Keratinocyte (primary cell): ENCODE measurements around the gene CHST14. TPM values are rescaled to one million over a fixed set of nuclear protein-coding genes. Genes with fewer than 3 reads are reported as not detected.

ENCODE experiments used
- DNase-seq: peaks from one replicate; pipeline ENCODE4 v3.0.0-alpha.2; 2011; ENCODE audit warnings: low read depth, missing footprints, low spot score
- FAIRE-seq: peaks from 2 replicates; lab custom pipeline; 2011; peaks lifted over from hg19 to GRCh38; lab: Jason Lieb, UNC
- H2AFZ ChIP-seq: 2 replicates; pipeline ENCODE4 v1.6.0; 2012; ENCODE audit warnings: low read length, control low read depth, inconsistent platforms; ENCODE audit not compliant: control insufficient read depth
- H3K27ac ChIP-seq: 2 replicates; pipeline ENCODE4 v1.5.1; 2011; ENCODE audit warnings: low read length; ENCODE audit not compliant: control insufficient read depth, insufficient read depth
- H3K27me3 ChIP-seq: 3 replicates; pipeline ENCODE4 v1.6.0; 2011; ENCODE audit warnings: low read length; ENCODE audit not compliant: control insufficient read depth, insufficient read depth; ENCODE audit errors: extremely low read depth
- H3K36me3 ChIP-seq, 2 experiments: 2 replicates in 1 of 2; 3 replicates in 1 of 2; pipeline ENCODE4 v1.5.1; 2011; ENCODE audit warnings: low read length in 2 of 2, mild to moderate bottlenecking in 1 of 2; ENCODE audit not compliant: control insufficient read depth in 2 of 2, insufficient read depth in 2 of 2; ENCODE audit errors: extremely low read depth in 1 of 2
- H3K4me1 ChIP-seq: 3 replicates; pipeline ENCODE4 v1.5.1; 2011; ENCODE audit warnings: low read length; ENCODE audit not compliant: control insufficient read depth, insufficient read depth; ENCODE audit errors: extremely low read depth
- H3K4me2 ChIP-seq: 3 replicates; pipeline ENCODE4 v1.6.0; 2011; ENCODE audit warnings: low read depth, low read length; ENCODE audit not compliant: control insufficient read depth, insufficient read depth; ENCODE audit errors: extremely low read depth
- H3K4me3 ChIP-seq, 3 experiments: fragments of 200-600 bp in 1 of 3; sonication (generic) in 1 of 3; 2 replicates in 2 of 3; 3 replicates in 1 of 3; pipeline ENCODE4 v1.5.1; 2011 to 2016; ENCODE audit warnings: low read length in 3 of 3, mild to moderate bottlenecking in 3 of 3, control low read depth in 2 of 3, inconsistent platforms in 1 of 3, low read depth in 1 of 3, mixed read lengths in 1 of 3, mixed run types in 1 of 3, moderate library complexity in 1 of 3; ENCODE audit not compliant: control insufficient read depth in 2 of 3, insufficient read depth in 2 of 3; ENCODE audit errors: extremely low read depth in 1 of 3
- H3K79me2 ChIP-seq: 2 replicates; pipeline ENCODE4 v1.6.0; 2012; ENCODE audit warnings: low read length; ENCODE audit not compliant: control insufficient read depth, insufficient read depth
- H3K9ac ChIP-seq: 3 replicates; pipeline ENCODE4 v1.6.0; 2011; ENCODE audit warnings: low read length; ENCODE audit not compliant: control insufficient read depth, insufficient read depth; ENCODE audit errors: extremely low read depth
- H3K9me1 ChIP-seq: 3 replicates; pipeline ENCODE4 v1.6.0; 2011; ENCODE audit warnings: low read length; ENCODE audit not compliant: control insufficient read depth, insufficient read depth; ENCODE audit errors: extremely low read depth
- H3K9me3 ChIP-seq: 2 replicates; pipeline ENCODE4 v1.5.1; 2012; ENCODE audit warnings: low read depth, low read length; ENCODE audit not compliant: control insufficient read depth
- H4K20me1 ChIP-seq: 3 replicates; pipeline ENCODE4 v1.6.0; 2011; ENCODE audit warnings: low read length; ENCODE audit not compliant: control insufficient read depth, insufficient read depth; ENCODE audit errors: extremely low read depth
- EZH2 ChIP-seq: IDR thresholded peaks from one replicate; pipeline ENCODE4 v1.6.1; 2012; ENCODE audit warnings: inconsistent platforms, mild to moderate bottlenecking, low read length, moderate library complexity
- dilution Hi-C: fragments of 300-500 bp; cut with MboI; formaldehyde crosslinking; loops from one replicate; pipeline ENCODE4 v1.7.0; 2020; ENCODE audit warnings: low sequenced_read_pairs; ENCODE audit not compliant: extremely low pct_ligation_motif_present
- polyA plus RNA-seq, 5 experiments: library from polyadenylated mRNA; depleted of rRNA in 3 of 5; stranded (reverse) in 3 of 5; stranded (forward) in 1 of 5; unstranded in 1 of 5; fragments of >200 nt; gene quantifications; 1 replicate in 1 of 5; 2 replicates in 3 of 5; 3 replicates in 1 of 5; pipeline versions ENCODE4 v1.2.1 to v1.2.3, GENCODE V29; 2011 to 2012; ENCODE audit warnings: missing spikeins in 2 of 5, low read depth in 1 of 5, low replicate concordance in 1 of 5
- TF ChIP-seq, protein P1 (sequence below), 3 experiments: IDR thresholded peaks in 1 of 3; conservative IDR thresholded peaks in 1 of 3; optimal IDR thresholded peaks in 1 of 3; 2 replicates in 2 of 3; 3 replicates in 1 of 3; pipeline versions ENCODE3 to v1.5.1; 2011; ENCODE audit warnings: low read length in 3 of 3, mild to moderate bottlenecking in 3 of 3, moderate library complexity in 2 of 3, control low read depth in 1 of 3, inconsistent platforms in 1 of 3; ENCODE audit not compliant: insufficient read depth in 2 of 3; ENCODE audit errors: extremely low read depth in 1 of 3

The CHST14 gene
- polyA plus RNA-seq, 1 donor (not counting 4 experiments of a cell fraction or from before 2014, with no cell fraction given), result 1.5 TPM

DNA sequence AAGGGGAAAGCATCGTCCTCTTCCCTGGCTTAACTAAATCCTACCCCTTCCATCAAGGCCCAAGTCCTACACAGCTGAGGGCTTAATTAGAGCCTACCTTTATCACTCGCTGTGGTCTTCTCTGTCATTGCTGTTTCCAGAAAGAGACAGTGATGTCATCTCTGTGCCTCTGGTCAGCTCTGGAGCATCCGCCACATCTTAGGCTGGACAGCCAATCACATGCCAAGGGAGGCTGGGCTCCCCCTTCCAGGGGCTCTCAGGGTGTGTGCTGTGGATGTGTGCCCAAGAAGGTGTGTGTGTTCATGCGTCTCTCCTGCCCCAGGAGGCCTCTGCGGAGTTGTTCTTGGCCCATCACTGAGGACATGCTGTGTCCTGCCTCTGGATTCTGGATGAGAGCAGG, 42.8 kb downstream of the CHST14 start:
- no peaks in the 10 kb centered on the region for H3K9me3 ChIP-seq
- H3K4me2 ChIP-seq, result no peak overlapping the region
- no peaks in the 10 kb centered on the region for H3K9me1 ChIP-seq
- peaks cover 17% of the 10 kb centered on the region for H3K27me3 ChIP-seq
- DNase-seq (no peak), FAIRE-seq (no peak)
- H2AFZ ChIP-seq, result no peak overlapping the region
- no peaks in the 10 kb centered on the region for H4K20me1 ChIP-seq
- no peak overlapping the region for H3K9ac ChIP-seq
- H3K79me2 ChIP-seq, result no peaks in the 10 kb centered on the region
- H3K27ac ChIP-seq, result no peak overlapping the region
- dilution Hi-C loops, result no loop called here
- H3K4me1 ChIP-seq, result peaks cover 23% of the 10 kb centered on the region
- TF ChIP-seq EZH2, result no peak
- TF ChIP-seq, protein P1, sequence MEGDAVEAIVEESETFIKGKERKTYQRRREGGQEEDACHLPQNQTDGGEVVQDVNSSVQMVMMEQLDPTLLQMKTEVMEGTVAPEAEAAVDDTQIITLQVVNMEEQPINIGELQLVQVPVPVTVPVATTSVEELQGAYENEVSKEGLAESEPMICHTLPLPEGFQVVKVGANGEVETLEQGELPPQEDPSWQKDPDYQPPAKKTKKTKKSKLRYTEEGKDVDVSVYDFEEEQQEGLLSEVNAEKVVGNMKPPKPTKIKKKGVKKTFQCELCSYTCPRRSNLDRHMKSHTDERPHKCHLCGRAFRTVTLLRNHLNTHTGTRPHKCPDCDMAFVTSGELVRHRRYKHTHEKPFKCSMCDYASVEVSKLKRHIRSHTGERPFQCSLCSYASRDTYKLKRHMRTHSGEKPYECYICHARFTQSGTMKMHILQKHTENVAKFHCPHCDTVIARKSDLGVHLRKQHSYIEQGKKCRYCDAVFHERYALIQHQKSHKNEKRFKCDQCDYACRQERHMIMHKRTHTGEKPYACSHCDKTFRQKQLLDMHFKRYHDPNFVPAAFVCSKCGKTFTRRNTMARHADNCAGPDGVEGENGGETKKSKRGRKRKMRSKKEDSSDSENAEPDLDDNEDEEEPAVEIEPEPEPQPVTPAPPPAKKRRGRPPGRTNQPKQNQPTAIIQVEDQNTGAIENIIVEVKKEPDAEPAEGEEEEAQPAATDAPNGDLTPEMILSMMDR (optimal IDR thresholded peaks at IDR 0.05 in 1 of 3, IDR thresholded peaks at IDR 0.05 in 1 of 3, conservative IDR thresholded peaks at IDR 0.05 in 1 of 3; ENCODE audit: extremely low read depth in 1 of 3, insufficient read depth in 2 of 3, low read length in 3 of 3), result no peak
- no peak overlapping the region for H3K4me3 ChIP-seq
- H3K36me3 ChIP-seq, result no peaks in the 10 kb centered on the region

DNA sequence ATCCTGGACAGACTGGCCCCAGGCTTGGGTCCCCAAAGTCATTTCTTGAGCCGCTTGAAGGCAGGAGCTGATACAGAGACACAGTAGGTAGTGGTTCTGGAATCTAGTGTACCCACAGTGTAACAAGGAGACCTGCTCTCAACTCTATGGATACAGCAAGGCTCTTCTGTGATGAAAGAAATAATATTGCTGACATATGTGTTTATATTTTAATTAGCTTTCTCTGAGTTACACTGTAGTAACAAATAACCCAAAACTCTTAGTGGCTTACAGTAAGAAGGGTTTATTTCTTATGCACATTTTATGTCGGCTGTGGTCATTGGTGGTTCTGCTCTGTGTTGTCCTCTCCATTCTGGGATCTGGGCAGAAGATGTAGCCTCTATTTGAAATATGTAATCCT, 45.5 kb downstream of the CHST14 start:
- FAIRE-seq (no peak), DNase-seq (no peak)
- dilution Hi-C loops, result no loop called here
- Histone ChIP-seq H3K4me2 (no peak overlapping the region), H3K27ac (no peak overlapping the region), H3K4me3 (no peak overlapping the region), H3K4me1 (peaks cover 16% of the 10 kb centered on the region), H3K79me2 (no peaks in the 10 kb centered on the region), H3K9me1 (no peaks in the 10 kb centered on the region), H2AFZ (no peak overlapping the region), H3K9me3 (no peaks in the 10 kb centered on the region), H4K20me1 (no peaks in the 10 kb centered on the region), H3K36me3 (no peaks in the 10 kb centered on the region), H3K9ac (no peak overlapping the region), H3K27me3 (peaks cover 4% of the 10 kb centered on the region)
- TF ChIP-seq, protein P1 (optimal IDR thresholded peaks at IDR 0.05 in 1 of 3, IDR thresholded peaks at IDR 0.05 in 1 of 3, conservative IDR thresholded peaks at IDR 0.05 in 1 of 3; ENCODE audit: extremely low read depth in 1 of 3, insufficient read depth in 2 of 3, low read length in 3 of 3), result no peak
- no peak for TF ChIP-seq EZH2

Other genes with a start within 250 kb of the CHST14 start
- gene PAK6, start 231.9 kb upstream of the CHST14 start, polyA plus RNA-seq, result 9.6 to 19.2 TPM (median 11.5 TPM) in 3 replicates
- gene ANKRD63, start 187.9 kb upstream of the CHST14 start, polyA plus RNA-seq, result not detected in 3 replicates
- gene PLCB2, start 163.0 kb upstream of the CHST14 start, polyA plus RNA-seq, result 0.52 to 1.1 TPM (median 0.73 TPM) in 3 replicates
- gene INAFM2, start 147.3 kb upstream of the CHST14 start, polyA plus RNA-seq, result 9.1 to 15.2 TPM (median 13.5 TPM) in 3 replicates
- 6.3 to 9.6 TPM (median 7.4 TPM) in 3 replicates for gene CCDC9B, start 130.0 kb upstream of the CHST14 start, polyA plus RNA-seq
- gene PHGR1, start 120.0 kb upstream of the CHST14 start, polyA plus RNA-seq, result not detected in 3 replicates
- 0.12 to 0.68 TPM (median 0.12 TPM) in 3 replicates for gene DISP2, start 112.8 kb upstream of the CHST14 start, polyA plus RNA-seq
- gene KNSTRN, start 88.3 kb upstream of the CHST14 start, polyA plus RNA-seq, result 21.0 to 42.8 TPM (median 42.4 TPM) in 3 replicates
- gene IVD, start 65.2 kb upstream of the CHST14 start, polyA plus RNA-seq, result 13.0 to 18.1 TPM (median 14.2 TPM) in 3 replicates
- gene BAHD1, start 30.0 kb upstream of the CHST14 start, polyA plus RNA-seq, result 4.8 to 6.9 TPM (median 6.8 TPM) in 3 replicates
- 9.7 to 24.6 TPM (median 18.0 TPM) in 3 replicates for gene CCDC32, start 94.1 kb downstream of the CHST14 start, polyA plus RNA-seq
- gene RPUSD2, start 98.3 kb downstream of the CHST14 start, polyA plus RNA-seq, result 8.0 to 10.1 TPM (median 8.6 TPM) in 3 replicates
- 1.2 to 6.9 TPM (median 4.7 TPM) in 3 replicates for gene KNL1, start 123.3 kb downstream of the CHST14 start, polyA plus RNA-seq
- gene RAD51, start 224.2 kb downstream of the CHST14 start, polyA plus RNA-seq, result 2.0 to 7.4 TPM (median 6.9 TPM) in 3 replicates